Endodermal cell (in vitro differentiated cells): ENCODE data around the gene PDCD4. TPM values are rescaled to one million over a fixed set of nuclear protein-coding genes. Genes with fewer than 3 reads are reported as not detected.

Experiments used
- DNase-seq: peaks from one replicate; pipeline ENCODE4 v3.0.0-alpha.2; 2017
- H3K27ac ChIP-seq: 2 replicates; pipeline ENCODE4 v1.5.1; 2013; ENCODE audit warnings: mild to moderate bottlenecking, low read depth, low read length, moderate library complexity
- H3K27me3 ChIP-seq: 2 replicates; pipeline ENCODE4 v1.6.1; 2013; ENCODE audit warnings: mild to moderate bottlenecking, low read length, moderate library complexity; ENCODE audit not compliant: insufficient read depth, control insufficient read depth, poor library complexity, severe bottlenecking
- H3K36me3 ChIP-seq: 2 replicates; pipeline ENCODE4 v1.7.0; 2013; ENCODE audit warnings: mild to moderate bottlenecking, low read length, moderate library complexity; ENCODE audit not compliant: control insufficient read depth, insufficient read depth
- H3K4me1 ChIP-seq: one replicate; pipeline ENCODE4 v1.7.0; 2013; ENCODE audit warnings: low read length; ENCODE audit not compliant: control insufficient read depth, insufficient read depth
- H3K4me3 ChIP-seq: 2 replicates; pipeline ENCODE4 v1.5.1; 2013; ENCODE audit warnings: mild to moderate bottlenecking, low read length, moderate library complexity
- H3K9ac ChIP-seq: 2 replicates; pipeline ENCODE4 v1.6.1; 2013; ENCODE audit warnings: mild to moderate bottlenecking, low read length, moderate library complexity; ENCODE audit not compliant: poor library complexity, severe bottlenecking; ENCODE audit errors: extremely low read depth
- H3K9me3 ChIP-seq: 2 replicates; pipeline ENCODE4 v1.6.1; 2013; ENCODE audit warnings: mild to moderate bottlenecking, low read length, moderate library complexity; ENCODE audit not compliant: control insufficient read depth
- H3K27ac Mint-ChIP-seq: 2 replicates; pipeline ENCODE4 v1.8.0; 2020; ENCODE audit warnings: mixed read lengths
- H3K27me3 Mint-ChIP-seq: 2 replicates; pipeline ENCODE4 v1.8.0; 2021; ENCODE audit warnings: mild to moderate bottlenecking, mixed read lengths; ENCODE audit not compliant: insufficient read depth
- H3K36me3 Mint-ChIP-seq: 2 replicates; pipeline ENCODE4 v1.8.0; 2020; ENCODE audit warnings: low read depth, mixed read lengths
- H3K4me1 Mint-ChIP-seq: 2 replicates; pipeline ENCODE4 v1.8.0; 2020; ENCODE audit warnings: mixed read lengths
- H3K4me3 Mint-ChIP-seq: 2 replicates; pipeline ENCODE4 v1.8.0; 2020; ENCODE audit warnings: mild to moderate bottlenecking, moderate library complexity, mixed read lengths
- H3K9me3 Mint-ChIP-seq: 2 replicates; pipeline ENCODE4 v1.8.0; 2020; ENCODE audit warnings: mild to moderate bottlenecking, mixed read lengths
- CTCF ChIP-seq: fragments of 200-600 bp; sonication (generic); conservative IDR thresholded peaks from 2 replicates; pipeline ENCODE4 v1.5.0; 2021; ENCODE audit warnings: antibody characterized with exemption, mild to moderate bottlenecking
- WGBS, 2 experiments: methylation state at CpG; one replicate each; pipeline versions ENCODE4 v1.1.5 to v1.1.7; 2013; ENCODE audit warnings: missing lambda C conversion rate in 2 of 2, mixed read lengths in 1 of 2; ENCODE audit not compliant: insufficient coverage in 1 of 2, insufficient read length in 1 of 2; 5-methylcytosine and 5-hydroxymethylcytosine counted together
- total RNA-seq, 2 donors: library from RNA; stranded (reverse); fragmentation: NEBNext Ultra II Directional in 1 of 2; extraction: Animal tissue kit (Norgen Biotek cat#: 25700) in 1 of 2; gene quantifications; 2 replicates in 1 of 2; 3 replicates in 1 of 2; pipeline ENCODE4 v1.2.1, GENCODE V29; 2021

Gene PDCD4
- total RNA-seq, 2 donors from 2014 or later, result 46.5 to 48.5 TPM

GRCh38 chr10:110828525-110828924, 43.2 kb upstream of the PDCD4 start:
- WGBS, 2 experiments, result 59 to 70% methylated on average over 2 of the region's 2 CpGs

GRCh38 chr10:110829721-110830410, 41.9 kb upstream of the PDCD4 start:
- peaks cover 18% of the 10 kb centered on the region for H3K4me1 ChIP-seq
- TF ChIP-seq CTCF, result no peak
- H3K27ac ChIP-seq, result no peak overlapping the region
- no peaks in the 10 kb centered on the region for H3K36me3 Mint-ChIP-seq
- WGBS, 2 experiments, result 86 to 89% methylated on average over 9 to 11 of the region's 11 CpGs
- no peaks in the 10 kb centered on the region for H3K36me3 ChIP-seq
- H3K9ac ChIP-seq, result no peak overlapping the region
- no peak for DNase-seq
- no peaks in the 10 kb centered on the region for H3K9me3 ChIP-seq
- H3K4me1 Mint-ChIP-seq, result peaks cover 22% of the 10 kb centered on the region
- H3K27ac Mint-ChIP-seq, result no peak overlapping the region
- no peaks in the 10 kb centered on the region for H3K9me3 Mint-ChIP-seq
- no peaks in the 10 kb centered on the region for H3K27me3 Mint-ChIP-seq
- no peak overlapping the region for H3K4me3 Mint-ChIP-seq
- no peaks in the 10 kb centered on the region for H3K27me3 ChIP-seq
- no peak overlapping the region for H3K4me3 ChIP-seq

More at GRCh38 chr10:110828525-110828924, 43.2 kb upstream of the PDCD4 start:
- no peak overlapping the region for H3K4me3 Mint-ChIP-seq
- no peak for DNase-seq
- H3K27me3 ChIP-seq, result no peaks in the 10 kb centered on the region
- no peaks in the 10 kb centered on the region for H3K27me3 Mint-ChIP-seq
- H3K9me3 Mint-ChIP-seq, result no peaks in the 10 kb centered on the region
- TF ChIP-seq CTCF, result no peak
- H3K4me1 Mint-ChIP-seq, result peaks cover 9% of the 10 kb centered on the region
- H3K4me1 ChIP-seq, result peaks cover 7% of the 10 kb centered on the region
- no peaks in the 10 kb centered on the region for H3K36me3 Mint-ChIP-seq
- no peak overlapping the region for H3K27ac ChIP-seq
- H3K9me3 ChIP-seq, result no peaks in the 10 kb centered on the region
- no peak overlapping the region for H3K4me3 ChIP-seq
- H3K27ac Mint-ChIP-seq, result no peak overlapping the region
- H3K36me3 ChIP-seq, result no peaks in the 10 kb centered on the region
- no peak overlapping the region for H3K9ac ChIP-seq

- H3K27me3 Mint-ChIP-seq, result no peaks in the 10 kb centered on the region
- TF ChIP-seq CTCF, result no peak
- H3K4me3 Mint-ChIP-seq, result no peak overlapping the region
- no peaks in the 10 kb centered on the region for H3K36me3 Mint-ChIP-seq
- Histone ChIP-seq H3K27ac (no peak overlapping the region), H3K9me3 (no peaks in the 10 kb centered on the region), H3K9ac (no peak overlapping the region), H3K36me3 (no peaks in the 10 kb centered on the region), H3K4me1 (peaks cover 24% of the 10 kb centered on the region), H3K27me3 (no peaks in the 10 kb centered on the region), H3K4me3 (no peak overlapping the region)
- peak overlapping the region; percentile 77 for H3K27ac Mint-ChIP-seq
- peaks cover 40% of the 10 kb centered on the region for H3K4me1 Mint-ChIP-seq
- no peaks in the 10 kb centered on the region for H3K9me3 Mint-ChIP-seq
- 77 to 81% methylated on average over 9 to 11 of the region's 13 CpGs for WGBS, 2 experiments
- DNase-seq, result peak; percentile 75
Measured at GRCh38 chr10:110833234-110833940, 38.3 kb upstream of the PDCD4 start.
